ENCODE measurements around the gene PTCH2. TPM values are rescaled to one million over a fixed set of nuclear protein-coding genes. Genes with fewer than 3 reads are reported as not detected.
"Not testable (repeated sequence)": the region's sequence is repeated elsewhere in the genome, so short reads cannot be mapped to it uniquely, and the experiment has no call there.

Gene PTCH2
- total and polyA plus RNA-seq, 2 donors (not counting 1 experiment from before 2014, with no cell fraction given): 1.3 to 1.7 TPM

- Histone ChIP-seq H3K9ac (ENCODE audit: low read length) (no peak overlapping the region), H3K4me2 (replicated peaks; ENCODE audit: low read depth, low read length, poor library complexity, severe bottlenecking) (no peak overlapping the region), H3K79me2 (ENCODE audit: control insufficient read depth, insufficient read depth, low read length) (no peaks in the 10 kb centered on the region), H3K27ac (ENCODE audit: low read length in 2 of 2) (no peak overlapping the region), H3K36me3 (replicated peaks in 1 of 2; ENCODE audit: control extremely low read depth in 1 of 2, control insufficient read depth in 1 of 2, extremely low read depth in 1 of 2, insufficient read depth in 2 of 2, low read length in 1 of 2) (no peaks in the 10 kb centered on the region), H3K27me3 (replicated peaks in 1 of 4; ENCODE audit: control extremely low read depth in 1 of 4, control insufficient read depth in 3 of 4, insufficient read depth in 4 of 4, low read length in 3 of 4) (peaks cover 0 to 11% (median 2%) of the 10 kb centered on the region in 4 experiments), H3K9me3 (ENCODE audit: control extremely low read depth in 1 of 3, control insufficient read depth in 2 of 3, insufficient read depth in 1 of 3, low read length in 2 of 3) (no peaks in the 10 kb centered on the region), H3K4me1 (ENCODE audit: control insufficient read depth in 2 of 2, insufficient read depth in 2 of 2, low read length in 2 of 2) (peaks cover 5 to 18% of the 10 kb centered on the region in 2 donors), H4K20me1 (ENCODE audit: control insufficient read depth, insufficient read depth, low read length, poor library complexity, severe bottlenecking) (no peaks in the 10 kb centered on the region), H2AFZ (ENCODE audit: insufficient read depth, low read depth, low read length, poor library complexity, severe bottlenecking) (no peak overlapping the region), H3K4me3 (ENCODE audit: control extremely low read depth in 1 of 5, extremely low read depth in 1 of 5, insufficient read depth in 1 of 5, low read depth in 2 of 5, low read length in 4 of 5) (no peak overlapping the region)
- Mint-ChIP-seq H3K27ac (no peak overlapping the region), H3K27me3 (peaks cover 17% of the 10 kb centered on the region), H3K4me1 (peaks cover 18% of the 10 kb centered on the region), H3K9me3 (ENCODE audit: insufficient read depth) (no peaks in the 10 kb centered on the region), H3K4me3 (no peak overlapping the region)
- ATAC-seq (ENCODE audit: low read depth): no peak
- TF ChIP-seq CTCF (IDR thresholded peaks at IDR 0.05) (no peak), EZH2 (IDR thresholded peaks at IDR 0.05; ENCODE audit: borderline replicate concordance, insufficient read depth, low read depth, low read length, poor library complexity, severe bottlenecking) (no peak)
- no peak for DNase-seq
- POLR2A ChIA-PET: interaction anchor here (0.8 kb wide), 1 partner anchor 48 kb away, joined by 3 read pairs; no protein-coding TSS in a partner anchor
- WGBS (ENCODE audit: insufficient coverage): 76% methylated on average over 4 of the region's 4 CpGs
- intact Hi-C loops (cut with micrococcal nuclease): loop anchor here (5.0 kb wide), 1 partner anchor 173 kb away; the partner anchor contains the start of genes HECTD3 and UROD
- CTCF ChIA-PET: interaction anchor here (1.8 to 2.3 kb wide), 2 partner anchors 19 to 40 kb away, joined by 4 to 7 read pairs; partner anchors contain the start of gene PLK3
Measured at GRCh38 chr1:44839576-44839975, 3.5 kb downstream of the PTCH2 start.

- not testable (repeated sequence) for H2AFZ ChIP-seq (ENCODE audit: insufficient read depth, low read depth, low read length, poor library complexity, severe bottlenecking); H3K9ac ChIP-seq (ENCODE audit: low read length); ATAC-seq (ENCODE audit: low read depth); H3K27ac Mint-ChIP-seq; H4K20me1 ChIP-seq (ENCODE audit: control insufficient read depth, insufficient read depth, low read length, poor library complexity, severe bottlenecking); H3K36me3 ChIP-seq (replicated peaks in 1 of 2; ENCODE audit: control extremely low read depth in 1 of 2, control insufficient read depth in 1 of 2, extremely low read depth in 1 of 2, insufficient read depth in 2 of 2, low read length in 1 of 2); H3K9me3 Mint-ChIP-seq (ENCODE audit: insufficient read depth); H3K27ac ChIP-seq (ENCODE audit: low read length in 2 of 2); H3K4me3 Mint-ChIP-seq; H3K9me3 ChIP-seq (ENCODE audit: control extremely low read depth in 1 of 3, control insufficient read depth in 2 of 3, insufficient read depth in 1 of 3, low read length in 2 of 3); DNase-seq; H3K4me2 ChIP-seq (replicated peaks; ENCODE audit: low read depth, low read length, poor library complexity, severe bottlenecking); H3K4me3 ChIP-seq (ENCODE audit: control extremely low read depth in 1 of 5, extremely low read depth in 1 of 5, insufficient read depth in 1 of 5, low read depth in 2 of 5, low read length in 4 of 5); H3K79me2 ChIP-seq (ENCODE audit: control insufficient read depth, insufficient read depth, low read length)
- intact Hi-C loops (cut with micrococcal nuclease): loop anchor here (5.0 kb wide), 1 partner anchor 174 kb away; the partner anchor contains the start of genes HECTD3 and UROD
- CTCF ChIA-PET: interaction anchor here (2.3 kb wide), 1 partner anchor 38 kb away, joined by 7 read pairs; the partner anchor contains the start of gene PLK3
- WGBS (ENCODE audit: insufficient coverage): 98% methylated on average over 10 of the region's 11 CpGs
- peaks cover 0 to 11% (median 2%) of the 10 kb centered on the region in 4 experiments for H3K27me3 ChIP-seq (replicated peaks in 1 of 4; ENCODE audit: control extremely low read depth in 1 of 4, control insufficient read depth in 3 of 4, insufficient read depth in 4 of 4, low read length in 3 of 4)
- peaks cover 19% of the 10 kb centered on the region for H3K4me1 Mint-ChIP-seq
- POLR2A ChIA-PET: interaction anchor here (0.7 kb wide), 1 partner anchor 462 kb away, joined by 3 read pairs; no protein-coding TSS in a partner anchor
- peaks cover 17% of the 10 kb centered on the region for H3K27me3 Mint-ChIP-seq
- peaks cover 5 to 16% of the 10 kb centered on the region in 2 donors for H3K4me1 ChIP-seq (ENCODE audit: control insufficient read depth in 2 of 2, insufficient read depth in 2 of 2, low read length in 2 of 2)
Measured at GRCh38 chr1:44838294-44838693, 4.8 kb downstream of the PTCH2 start.
